HG02588 (cell line): ENCODE results near the gene SPEM3.

Source experiments
- ATAC-seq: cut with Tn5 transposase; IDR thresholded peaks from one replicate; pipeline ENCODE4 v1.9.1; 2021; ENCODE audit warnings: mild to moderate bottlenecking, moderate library complexity; ENCODE audit not compliant: unreplicated experiment

SPEM3 gene

DNA sequence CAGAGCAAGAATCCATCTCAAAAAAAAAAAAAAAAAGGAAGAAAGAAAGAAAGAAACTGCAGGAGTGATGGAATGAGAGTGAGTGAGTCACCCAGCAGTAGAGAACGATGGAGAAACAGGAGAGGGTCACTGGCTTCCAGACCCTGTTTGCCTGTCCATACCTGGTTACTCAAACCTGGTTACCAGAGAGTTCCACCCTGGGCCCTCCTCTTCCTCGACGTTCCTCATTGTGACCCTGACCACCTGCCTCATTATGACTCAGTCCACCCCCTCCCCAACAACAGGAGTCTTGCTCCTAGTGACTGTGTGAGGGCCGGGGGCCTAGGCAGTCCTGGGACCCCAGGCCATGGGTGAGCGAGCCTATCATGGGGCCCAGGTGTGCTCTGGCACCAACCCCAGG is at the start of gene SPEM3:
Gene SPEM3, plus strand, starts transcription at position 301 of the 400 bp plus-strand sequence. Its CDS starts 46 bp downstream, at position 347.
- ATAC-seq, result no peak

DNA sequence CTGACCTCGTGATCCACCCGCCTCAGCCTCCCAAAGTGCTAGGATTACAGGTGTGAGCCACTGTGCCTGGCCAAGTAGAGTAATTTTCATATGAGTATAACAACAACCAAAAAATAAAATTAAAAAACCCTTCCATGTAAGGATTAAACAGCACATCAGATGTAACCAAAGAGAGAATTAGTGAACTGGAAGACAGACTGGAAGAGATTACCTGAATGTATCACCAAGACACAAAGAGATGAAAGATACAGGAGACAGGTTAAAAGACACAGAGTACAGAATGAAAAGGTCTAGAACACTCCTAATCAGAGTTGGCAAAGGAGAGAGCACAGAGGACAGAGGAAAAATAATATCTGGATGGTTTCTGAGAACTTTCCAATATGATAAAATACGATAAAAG is 49.5 kb upstream of the SPEM3 start:
- ATAC-seq, result no peak

DNA sequence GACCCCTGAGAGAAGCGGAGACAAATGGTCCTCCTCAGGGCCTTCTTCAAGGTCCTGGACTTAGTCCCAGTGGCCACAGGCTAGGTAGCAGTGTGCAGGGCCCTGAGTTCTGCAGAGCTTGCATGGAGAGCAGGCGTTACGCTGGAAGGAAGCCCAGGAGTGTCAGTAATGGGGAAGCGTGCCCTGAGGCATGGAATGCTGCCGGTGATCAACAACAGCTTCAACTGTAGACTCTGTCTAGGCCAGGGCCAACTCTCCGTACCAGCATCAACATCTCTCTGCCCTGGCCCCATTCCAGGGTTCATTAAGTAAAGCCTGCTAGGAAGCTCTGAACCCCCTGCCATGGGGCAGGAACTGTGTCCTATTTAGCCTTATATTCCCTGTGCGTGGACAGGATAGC is 48.3 kb upstream of the SPEM3 start:
- no peak for ATAC-seq

GRCh38 chr17:7380855-7381683 is 47.6 kb upstream of the SPEM3 start, which contains the start of gene TNK1:
Gene TNK1, plus strand, starts transcription at chr17:7381089. Its CDS starts 1,838 bp downstream, at chr17:7382927.
- ATAC-seq, result no peak

DNA sequence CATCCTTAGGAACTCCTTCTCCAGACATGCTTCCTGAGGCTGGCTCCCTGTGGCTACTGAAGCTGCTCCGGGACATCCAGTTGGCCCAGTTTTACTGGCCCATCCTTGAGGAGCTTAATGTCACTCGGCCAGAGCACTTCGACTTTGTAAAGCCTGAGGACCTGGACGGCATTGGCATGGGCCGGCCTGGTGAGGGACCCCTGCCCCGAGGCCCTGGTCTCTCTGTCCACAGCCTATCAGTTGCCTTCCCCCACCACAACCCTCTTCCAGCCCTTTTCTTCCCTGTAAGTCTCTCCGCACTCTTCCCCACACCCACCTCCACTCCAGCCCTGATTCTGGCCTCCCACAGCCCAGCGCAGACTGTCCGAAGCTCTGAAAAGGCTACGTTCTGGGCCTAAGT is 45.8 kb upstream of the SPEM3 start:
- no peak for ATAC-seq

- no peak for ATAC-seq
Observed at GRCh38 chr17:7383371-7383741, 45.3 kb upstream of the SPEM3 start.

DNA sequence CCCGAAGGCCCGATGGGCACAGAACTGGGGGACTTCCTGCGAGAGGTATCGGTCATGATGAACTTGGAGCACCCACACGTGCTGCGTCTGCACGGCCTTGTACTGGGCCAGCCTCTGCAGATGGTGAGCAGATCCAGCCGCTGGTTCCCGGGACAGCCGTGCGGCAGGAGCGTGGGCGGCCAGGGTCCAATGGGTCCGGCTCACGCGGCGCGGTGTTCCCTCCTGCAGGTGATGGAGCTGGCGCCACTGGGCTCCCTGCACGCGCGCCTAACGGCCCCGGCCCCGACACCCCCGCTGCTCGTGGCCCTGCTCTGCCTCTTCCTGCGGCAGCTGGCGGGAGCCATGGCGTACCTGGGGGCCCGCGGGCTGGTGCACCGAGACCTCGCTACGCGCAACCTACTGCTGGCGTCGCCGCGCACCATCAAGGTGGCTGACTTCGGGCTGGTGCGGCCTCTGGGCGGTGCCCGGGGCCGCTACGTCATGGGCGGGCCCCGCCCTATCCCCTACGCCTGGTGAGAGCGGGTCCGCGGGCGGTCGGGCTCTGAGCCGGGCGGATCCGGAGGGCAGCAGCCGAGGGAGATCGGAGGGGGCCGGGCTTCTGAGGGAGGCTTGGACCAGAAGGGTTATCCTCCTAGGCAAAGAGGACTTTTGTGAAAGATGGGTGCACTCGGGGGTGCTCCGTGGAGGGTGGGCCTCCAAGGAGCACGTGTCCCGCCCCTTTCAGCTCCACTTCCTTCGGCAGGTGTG is 44.7 kb upstream of the SPEM3 start:
- ATAC-seq, result peak; percentile 72

- ATAC-seq, result no peak
Observed at GRCh38 chr17:7384489-7385081, 44.1 kb upstream of the SPEM3 start.

GRCh38 chr17:7388856-7389255 is 39.8 kb upstream of the SPEM3 start:
- ATAC-seq, result no peak

DNA sequence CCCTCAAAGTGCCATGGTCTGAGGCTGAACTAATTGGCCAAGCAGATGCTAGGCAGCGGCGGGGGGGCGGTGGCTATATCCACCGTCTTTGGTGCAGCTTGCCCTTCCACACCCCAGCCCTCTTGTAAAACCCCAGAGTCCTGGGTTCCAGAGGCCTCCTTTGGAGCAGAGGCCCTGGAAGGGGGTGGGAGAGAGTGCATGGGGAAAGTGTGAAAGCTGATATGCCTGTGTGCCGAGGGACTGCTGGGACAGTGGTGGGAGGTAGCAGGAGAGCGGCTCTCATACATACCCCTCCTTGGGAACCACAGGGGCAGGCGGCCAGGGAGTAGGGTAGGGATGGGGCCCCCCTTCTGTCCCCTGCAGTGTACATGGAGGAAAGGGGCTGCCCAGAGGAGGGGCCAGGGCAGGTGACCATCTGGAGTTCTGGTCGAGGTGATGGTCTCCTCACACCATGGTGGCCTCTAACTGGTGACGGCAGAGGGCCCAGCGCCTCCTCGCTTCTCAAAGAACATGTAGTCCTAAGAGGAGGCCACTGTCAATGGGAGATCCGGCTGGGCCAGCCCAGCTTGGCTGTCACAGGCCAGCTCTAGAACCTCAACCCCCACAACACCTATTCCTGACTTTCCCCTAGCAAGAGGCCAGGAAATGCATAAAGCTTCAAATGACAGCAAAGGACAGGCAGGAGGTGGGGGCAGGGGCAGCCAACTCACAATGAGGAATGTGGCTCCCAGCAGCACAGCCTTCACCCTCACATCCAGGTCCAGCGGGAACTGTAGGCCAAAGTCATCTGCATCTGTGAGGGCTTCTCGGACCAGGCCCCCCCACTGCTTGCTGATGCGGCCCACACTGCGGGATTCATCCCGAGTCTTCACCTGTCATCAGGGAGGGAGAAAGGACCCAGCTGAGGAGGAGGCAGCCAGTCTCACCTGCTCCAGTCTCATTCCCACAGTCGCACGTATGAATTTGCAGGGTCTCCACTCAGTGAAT is 38.4 kb upstream of the SPEM3 start:
- ATAC-seq, result no peak

DNA sequence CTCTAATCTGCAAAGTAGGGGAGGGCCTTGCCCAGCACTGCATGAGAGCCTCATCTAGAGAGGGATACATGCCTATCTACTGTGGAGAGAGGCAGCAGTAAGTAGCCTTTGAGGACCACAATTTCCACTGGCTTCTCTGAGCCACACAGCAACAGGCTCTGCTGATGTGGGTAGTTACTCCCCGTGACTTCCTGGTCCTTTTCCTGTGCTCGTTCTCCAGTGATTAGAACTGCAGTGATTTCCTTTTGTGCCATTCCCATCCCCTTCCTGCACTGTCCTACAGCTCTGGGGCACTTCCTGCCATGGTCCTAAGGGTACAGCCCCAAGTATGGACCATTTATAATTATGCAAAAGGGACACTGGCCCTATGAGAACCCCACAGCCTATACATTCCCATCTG is 37.4 kb upstream of the SPEM3 start:
- ATAC-seq, result no peak

- ATAC-seq, result no peak
Observed at GRCh38 chr17:7392696-7393612, 35.7 kb upstream of the SPEM3 start.

DNA sequence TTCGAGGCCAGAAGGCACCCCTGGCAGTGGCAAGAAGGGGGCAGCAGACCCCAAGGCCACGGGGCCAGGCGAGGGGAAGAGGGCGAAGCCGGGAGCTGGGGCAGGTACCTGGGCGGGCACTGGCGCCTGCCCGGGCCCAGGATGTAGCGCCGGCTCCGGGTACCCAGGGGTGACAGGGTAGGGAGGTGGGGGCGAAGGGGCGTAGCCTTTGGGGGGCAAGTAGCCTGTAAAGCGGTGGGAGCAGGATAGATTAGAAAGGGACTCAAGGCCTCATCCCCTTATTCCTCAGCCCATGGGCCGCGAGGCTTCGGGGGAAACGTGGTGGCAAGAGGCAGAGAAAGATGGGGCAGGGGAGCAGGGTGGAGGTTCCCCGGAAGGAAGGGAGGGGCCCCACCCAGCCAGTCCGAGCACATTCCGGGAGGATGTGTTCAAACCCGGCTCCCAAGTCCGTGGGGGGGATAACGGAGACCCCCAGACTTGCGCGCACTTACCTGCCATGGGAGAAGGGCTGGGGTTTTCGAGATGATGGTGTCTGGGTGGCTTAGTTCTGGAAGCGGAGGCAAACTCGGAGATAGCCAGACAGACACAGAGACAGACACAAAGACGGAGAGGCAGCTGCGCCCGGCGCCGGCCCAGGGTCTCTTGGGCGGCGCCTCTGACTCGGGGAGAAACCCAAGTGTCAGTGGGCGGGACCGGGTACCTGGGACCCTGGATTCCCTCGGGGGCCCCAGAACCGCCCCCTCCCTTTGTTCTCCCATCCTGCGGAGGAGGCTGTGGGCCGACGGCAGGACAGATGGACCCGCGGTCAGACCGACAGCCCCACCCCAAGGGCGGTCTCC is 34.8 kb upstream of the SPEM3 start:
- ATAC-seq, result peak; percentile 38

DNA sequence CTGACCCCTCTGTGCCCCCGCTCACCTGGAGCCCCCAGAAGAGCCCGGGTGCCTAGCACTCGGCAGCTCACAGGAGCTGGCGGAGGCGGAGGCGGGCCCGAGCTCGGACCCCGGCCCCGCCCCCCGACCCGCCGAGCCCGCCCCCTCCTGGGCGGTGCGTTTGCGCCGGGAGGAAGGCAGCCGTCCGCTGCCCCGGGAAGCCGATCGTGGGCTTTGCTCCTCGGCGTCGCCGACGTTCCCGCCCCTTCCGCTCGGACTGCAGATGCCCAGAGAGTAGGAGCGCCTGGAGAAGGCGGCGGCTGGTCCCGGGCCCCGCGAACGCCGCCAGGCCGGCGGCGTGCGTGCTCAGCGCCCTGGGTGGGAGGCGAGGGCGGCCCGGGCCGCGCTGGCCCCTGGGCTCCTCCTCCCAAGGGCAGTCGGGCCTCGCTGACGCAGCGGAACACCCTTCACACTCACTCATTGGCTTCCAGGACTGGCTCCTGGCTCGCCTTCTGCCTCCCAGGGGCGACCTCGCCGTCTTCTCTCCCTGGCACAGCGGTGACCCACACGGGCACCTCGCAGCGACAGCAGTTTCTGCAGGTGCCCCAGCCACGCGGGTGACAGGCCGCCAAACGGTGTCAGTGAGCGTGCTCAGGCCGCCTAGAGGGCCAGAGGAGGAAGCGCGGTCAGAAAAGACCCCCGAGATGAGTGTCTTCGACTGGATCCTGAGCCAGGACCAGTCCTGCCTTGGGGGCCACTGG is 34.0 kb upstream of the SPEM3 start, which contains the start of gene PLSCR3:
Gene PLSCR3, minus strand, starts transcription at position 74 of the 740 bp plus-strand sequence. CDS start 415 bp downstream, outside the sequence.
- peak; percentile 78 for ATAC-seq

GRCh38 chr17:7396147-7396546 is 32.5 kb upstream of the SPEM3 start:
- ATAC-seq, result no peak

- no peak for ATAC-seq
Observed at GRCh38 chr17:7398612-7399011, 30.0 kb upstream of the SPEM3 start.

DNA sequence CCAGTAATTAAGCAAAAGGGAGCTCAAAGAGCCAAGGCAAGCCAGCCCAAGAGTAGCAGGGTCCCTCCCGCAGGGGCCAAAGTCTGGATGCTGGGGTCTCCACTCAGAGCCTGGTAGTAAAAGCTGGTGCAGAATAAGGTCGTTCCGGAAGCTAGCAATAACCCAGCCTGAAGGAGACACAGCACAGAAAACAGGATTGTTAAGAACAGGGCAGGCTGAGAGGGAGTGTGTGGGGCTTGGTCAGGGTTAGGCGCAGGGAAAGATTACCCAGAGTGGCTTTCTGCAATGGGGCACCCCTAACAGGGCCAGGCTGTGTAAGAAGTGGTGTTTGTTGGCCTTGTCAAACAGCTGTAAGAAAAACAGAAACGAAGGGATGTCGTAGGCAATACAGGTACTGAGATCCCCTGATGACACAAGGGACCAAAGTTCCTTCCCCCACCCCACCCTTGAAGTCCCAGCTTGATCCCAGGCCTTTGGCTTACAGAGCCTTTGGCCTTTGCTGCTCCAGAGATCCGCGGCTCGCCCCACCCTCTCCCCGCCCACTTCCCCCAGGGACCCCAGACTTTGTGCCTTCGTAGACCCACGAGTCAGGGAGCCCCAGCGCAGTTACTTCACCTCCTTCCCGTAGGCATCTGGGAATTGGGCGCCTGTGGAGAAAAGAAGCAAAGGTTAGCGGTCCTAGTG is 25.5 kb upstream of the SPEM3 start:
- ATAC-seq, result no peak

GRCh38 chr17:7403727-7403976 is 25.0 kb upstream of the SPEM3 start:
- no peak for ATAC-seq
